SH-SY5Y (cell line): ENCODE measurements around the gene GP9.

Source experiments
- GATA2 ChIP-seq: IDR thresholded peaks from 2 replicates; pipeline ENCODE4 v1.6.1; 2011; ENCODE audit warnings: mild to moderate bottlenecking, low read depth, low read length
- GATA3 ChIP-seq: IDR thresholded peaks from 2 replicates; pipeline ENCODE4 v1.6.1; 2011; ENCODE audit warnings: low read depth, mild to moderate bottlenecking, low read length, moderate library complexity

- TF ChIP-seq GATA2, result no peak
- TF ChIP-seq GATA3, result no peak
These were observed 33.6 kb upstream of the GP9 start for GRCh38 chr3:129026728-129027543.
